ENCODE data around the gene VPS8. TPM values are rescaled to one million over a fixed set of nuclear protein-coding genes. Genes with fewer than 3 reads are reported as not detected.

Gene VPS8
- total RNA-seq, 4 donors from 2014 or later, result 32.5 to 63.7 (median 45.6) TPM

DNA sequence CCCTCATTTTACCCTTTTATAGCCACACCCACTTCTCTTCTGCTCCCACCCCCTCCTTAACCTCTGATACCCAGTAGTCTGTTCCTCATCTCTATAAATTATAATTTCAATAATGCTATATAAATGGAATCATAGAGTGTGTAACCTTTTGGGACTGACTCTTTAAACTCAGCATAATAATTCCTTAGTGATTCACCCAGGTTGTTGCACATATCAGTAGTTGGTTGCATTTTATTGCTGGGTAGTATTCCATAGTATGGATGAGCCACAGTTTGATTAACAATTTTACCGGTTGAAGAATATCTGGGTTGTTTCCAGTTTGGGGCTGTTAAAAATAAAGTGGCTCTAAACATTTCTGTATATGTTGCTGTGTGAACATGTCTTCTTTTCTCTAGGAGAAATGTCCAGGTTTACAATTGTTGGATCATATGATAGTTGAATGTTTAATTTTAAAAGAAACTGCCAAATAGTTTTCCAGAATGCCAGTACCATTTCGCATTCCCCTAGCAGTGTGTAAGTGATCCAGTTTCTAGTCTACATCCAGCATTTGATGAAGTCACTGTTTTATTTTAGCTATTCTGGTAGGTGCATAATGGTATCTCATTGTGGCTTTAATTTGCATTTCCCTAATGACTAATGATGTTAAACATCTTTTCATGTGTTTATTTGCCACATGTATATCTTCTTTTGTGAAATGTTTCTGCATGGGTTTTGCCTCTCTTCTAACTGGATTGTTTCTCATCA is 68.5 kb downstream of the VPS8 start:
- no peak for DNase-seq (ENCODE audit: low spot score)
- no peak for ATAC-seq (ENCODE audit: low FRiP score)
- no peak for TF ChIP-seq CTCF (IDR thresholded peaks at IDR 0.05)

DNA sequence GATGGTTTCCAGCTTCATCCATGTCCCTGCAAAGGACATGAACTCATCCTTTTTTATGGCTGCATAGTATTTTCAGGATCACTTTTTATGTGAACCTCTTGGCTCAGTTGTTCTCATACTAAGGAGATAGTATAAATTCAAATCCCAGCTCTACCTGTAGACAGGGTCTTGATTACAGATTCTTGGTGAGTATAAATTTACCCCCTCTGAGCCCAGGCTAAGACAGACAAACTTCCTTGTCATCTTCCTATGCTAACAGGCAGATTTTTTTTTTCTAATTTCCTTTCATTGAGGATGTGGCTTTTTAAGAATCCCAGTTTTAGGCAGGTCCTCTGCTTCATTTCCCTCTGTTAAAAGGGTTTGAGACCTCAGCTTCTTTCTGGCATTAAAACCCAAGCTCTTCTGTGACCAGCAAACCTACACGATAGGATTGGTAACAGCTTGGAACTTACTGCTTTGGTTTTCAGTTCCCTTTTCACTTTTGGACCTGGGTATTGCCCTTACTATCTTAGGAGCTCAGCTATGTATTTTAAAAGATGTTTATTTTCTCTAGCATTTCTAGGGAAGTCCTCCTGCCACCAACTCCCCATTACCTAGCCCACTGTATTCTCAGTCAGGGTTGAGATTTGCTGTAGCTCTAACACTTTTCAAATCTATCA is 72.5 kb downstream of the VPS8 start:
- DNase-seq (ENCODE audit: low spot score) (no peak), ATAC-seq (ENCODE audit: low FRiP score) (no peak)
- no peak for TF ChIP-seq CTCF (IDR thresholded peaks at IDR 0.05)

- TF ChIP-seq CTCF (IDR thresholded peaks at IDR 0.05), result no peak
- DNase-seq (ENCODE audit: low spot score), result no peak
- ATAC-seq (ENCODE audit: low FRiP score), result no peak
Measured at GRCh38 chr3:184885112-184885511, 73.1 kb downstream of the VPS8 start.

DNA sequence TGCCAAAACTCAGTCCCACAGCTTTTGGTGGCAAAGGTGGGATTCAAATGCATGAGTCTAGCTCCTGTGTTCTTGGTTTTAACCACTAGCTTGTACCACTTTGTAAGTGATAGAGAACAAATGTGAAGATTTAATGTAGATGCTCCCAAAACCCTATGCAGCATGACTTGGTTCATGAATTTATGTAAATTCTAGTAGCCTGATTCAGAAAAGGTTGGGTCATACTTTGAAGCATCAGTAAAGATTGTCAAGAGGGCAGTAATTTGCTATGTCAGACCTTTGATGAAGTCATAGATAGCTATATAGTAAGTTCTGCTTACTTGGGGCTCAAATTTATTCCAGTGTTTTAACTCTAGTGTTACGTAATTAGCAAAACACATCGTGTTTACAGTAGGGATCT is 75.6 kb downstream of the VPS8 start:
- DNase-seq (ENCODE audit: low spot score) (no peak), ATAC-seq (ENCODE audit: low FRiP score) (no peak)
- TF ChIP-seq CTCF (IDR thresholded peaks at IDR 0.05), result no peak

DNA sequence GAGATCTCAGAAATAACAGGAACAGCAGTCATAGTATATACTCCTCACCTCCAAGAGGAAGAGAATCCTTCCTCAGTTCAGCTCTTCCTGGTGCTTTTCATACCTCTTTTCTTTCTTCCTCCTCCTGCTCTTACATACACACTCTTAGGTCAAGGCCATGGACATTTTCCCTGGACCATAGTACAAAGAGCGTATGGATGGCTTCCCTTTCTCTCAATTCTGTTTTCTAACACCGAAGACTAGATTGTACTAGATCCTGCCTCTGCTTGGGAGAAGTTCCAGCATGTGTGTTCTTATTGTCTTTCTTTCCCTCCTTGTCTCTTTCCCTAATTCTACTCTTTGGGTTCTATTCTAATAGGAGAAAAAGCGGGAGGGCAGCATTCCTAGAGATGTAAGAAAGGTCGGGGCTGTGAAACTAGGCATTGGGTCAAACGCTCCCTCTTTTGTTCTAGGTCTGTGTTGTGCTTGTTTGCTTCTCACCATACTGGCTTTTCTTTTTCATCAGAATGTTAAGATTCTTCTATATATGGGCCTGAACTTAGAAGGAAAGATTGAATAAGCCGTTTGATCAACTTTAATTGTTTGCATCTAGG is 77.4 kb downstream of the VPS8 start:
- TF ChIP-seq CTCF (IDR thresholded peaks at IDR 0.05), result no peak
- DNase-seq (ENCODE audit: low spot score) (no peak), ATAC-seq (ENCODE audit: low FRiP score) (no peak)

DNA sequence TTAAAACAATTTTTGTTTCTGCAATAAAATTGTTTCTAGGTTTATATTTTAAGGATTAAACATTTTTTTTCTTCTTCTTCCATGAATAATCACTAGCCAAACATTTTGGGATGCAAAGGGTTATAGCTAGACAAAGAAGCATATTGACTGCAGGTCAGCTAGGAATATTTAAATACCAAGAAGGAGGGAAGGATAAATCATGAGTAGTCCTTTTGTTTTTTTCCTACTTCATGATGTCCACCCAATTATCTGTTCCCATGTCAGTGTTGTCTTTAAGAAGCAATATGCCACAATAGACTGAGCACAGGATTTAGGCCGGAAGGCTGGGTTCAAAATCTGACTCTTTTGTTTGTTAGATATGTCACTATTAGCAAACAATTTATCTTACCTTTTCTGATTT is 82.1 kb downstream of the VPS8 start:
- ATAC-seq (ENCODE audit: low FRiP score), result no peak
- no peak for TF ChIP-seq CTCF (IDR thresholded peaks at IDR 0.05)

More for the DNA sequence above, 82.1 kb downstream of the VPS8 start:
- no peak for DNase-seq (ENCODE audit: low spot score)
